Activated CD4-positive, alpha-beta T cell treated with anti-CD3 and anti-CD28 coated beads, Interleukin-2, Interleukin-6, amounts not matched to agents 100 ng/mL and 50 ng/mL, durations not matched to agents 16 hours and 8 hours (primary cell): ENCODE measurements around the gene ALAS1.

Source experiments
- DNase-seq: peaks from one replicate; pipeline ENCODE4 v3.0.0-alpha.2; 2020

Gene ALAS1

GRCh38 chr3:52202384-52203077 lies 4.6 kb downstream of the ALAS1 start:
- DNase-seq: no peak

- no peak for DNase-seq
These were observed 5.7 kb downstream of the ALAS1 start for GRCh38 chr3:52203701-52204100.

- DNase-seq: no peak
These were observed 6.5 kb downstream of the ALAS1 start for GRCh38 chr3:52204337-52205073.

GRCh38 chr3:52205727-52206372 lies 7.9 kb downstream of the ALAS1 start:
- DNase-seq: no peak

- DNase-seq: no peak
These were observed 10.6 kb downstream of the ALAS1 start for GRCh38 chr3:52208556-52208955.

- DNase-seq: no peak
These were observed 12.1 kb downstream of the ALAS1 start for GRCh38 chr3:52210037-52210436.

- DNase-seq: no peak
These were observed 12.6 kb downstream of the ALAS1 start for GRCh38 chr3:52210550-52211046.

GRCh38 chr3:52211268-52211891 lies 13.4 kb downstream of the ALAS1 start:
- no peak for DNase-seq

GRCh38 chr3:52213005-52213404 lies 15.0 kb downstream of the ALAS1 start:
- no peak for DNase-seq

- DNase-seq: no peak
These were observed 15.9 kb downstream of the ALAS1 start for GRCh38 chr3:52213901-52214300.

GRCh38 chr3:52215351-52215750 lies 17.4 kb downstream of the ALAS1 start:
- DNase-seq: no peak

GRCh38 chr3:52216585-52217408 lies 18.8 kb downstream of the ALAS1 start:
- DNase-seq: peak; percentile 51

GRCh38 chr3:52217409-52217805 lies 19.4 kb downstream of the ALAS1 start:
- DNase-seq: no peak

- no peak for DNase-seq
These were observed 20.1 kb downstream of the ALAS1 start for GRCh38 chr3:52218026-52218425.

- no peak for DNase-seq
These were observed 20.5 kb downstream of the ALAS1 start for GRCh38 chr3:52218454-52218853.

- no peak for DNase-seq
These were observed 21.1 kb downstream of the ALAS1 start for GRCh38 chr3:52218937-52219650.

GRCh38 chr3:52220380-52221026 lies 22.5 kb downstream of the ALAS1 start:
- DNase-seq: peak; percentile 91

- no peak for DNase-seq
These were observed 23.2 kb downstream of the ALAS1 start for GRCh38 chr3:52221141-52221562.

GRCh38 chr3:52221563-52222318 lies 23.8 kb downstream of the ALAS1 start:
- peak; percentile 61 for DNase-seq
